ENCODE data around the gene KDM6B.

The KDM6B gene

GRCh38 chr17:7846063-7846735, 12.2 kb downstream of the KDM6B start:
- peaks cover 30% of the 10 kb centered on the region for H3F3A ChIP-seq (ENCODE audit: insufficient read depth, low read length)
- no peak overlapping the region for H3K9ac ChIP-seq (ENCODE audit: low read length)
- H3K79me2 ChIP-seq (ENCODE audit: low read length): peaks cover 10% of the 10 kb centered on the region
- H3K4me2 ChIP-seq (ENCODE audit: low read depth, low read length): no peak overlapping the region
- no peak overlapping the region for H3K4me3 ChIP-seq (ENCODE audit: low read length)
- no peak overlapping the region for H2AFZ ChIP-seq (ENCODE audit: low read length)
- no peak for TF ChIP-seq EZH2 (optimal IDR thresholded peaks at IDR 0.05; ENCODE audit: low read depth, low read length)
- TF ChIP-seq EZH2phosphoT487 (IDR thresholded peaks at IDR 0.05; ENCODE audit: low read length): no peak
- TF ChIP-seq CTCF (IDR thresholded peaks at IDR 0.05; ENCODE audit: low read length): no peak
- H3K36me3 ChIP-seq (replicated peaks; ENCODE audit: insufficient read depth, low read length): no peaks in the 10 kb centered on the region
- peaks cover 12% of the 10 kb centered on the region for H3K4me1 ChIP-seq (ENCODE audit: low read length)
- H4K20me1 ChIP-seq (ENCODE audit: insufficient read depth, low read length): no peaks in the 10 kb centered on the region
- no peaks in the 10 kb centered on the region for H3K9me3 ChIP-seq (replicated peaks; ENCODE audit: insufficient read depth, low read length)
- no peak for DNase-seq
- no peak overlapping the region for H3K27ac ChIP-seq (ENCODE audit: low read length)
- H3K27me3 ChIP-seq (replicated peaks; ENCODE audit: insufficient read depth, low read length): no peaks in the 10 kb centered on the region
- H3K9me2 ChIP-seq (replicated peaks; ENCODE audit: insufficient read depth, low read length): no peaks in the 10 kb centered on the region

DNA sequence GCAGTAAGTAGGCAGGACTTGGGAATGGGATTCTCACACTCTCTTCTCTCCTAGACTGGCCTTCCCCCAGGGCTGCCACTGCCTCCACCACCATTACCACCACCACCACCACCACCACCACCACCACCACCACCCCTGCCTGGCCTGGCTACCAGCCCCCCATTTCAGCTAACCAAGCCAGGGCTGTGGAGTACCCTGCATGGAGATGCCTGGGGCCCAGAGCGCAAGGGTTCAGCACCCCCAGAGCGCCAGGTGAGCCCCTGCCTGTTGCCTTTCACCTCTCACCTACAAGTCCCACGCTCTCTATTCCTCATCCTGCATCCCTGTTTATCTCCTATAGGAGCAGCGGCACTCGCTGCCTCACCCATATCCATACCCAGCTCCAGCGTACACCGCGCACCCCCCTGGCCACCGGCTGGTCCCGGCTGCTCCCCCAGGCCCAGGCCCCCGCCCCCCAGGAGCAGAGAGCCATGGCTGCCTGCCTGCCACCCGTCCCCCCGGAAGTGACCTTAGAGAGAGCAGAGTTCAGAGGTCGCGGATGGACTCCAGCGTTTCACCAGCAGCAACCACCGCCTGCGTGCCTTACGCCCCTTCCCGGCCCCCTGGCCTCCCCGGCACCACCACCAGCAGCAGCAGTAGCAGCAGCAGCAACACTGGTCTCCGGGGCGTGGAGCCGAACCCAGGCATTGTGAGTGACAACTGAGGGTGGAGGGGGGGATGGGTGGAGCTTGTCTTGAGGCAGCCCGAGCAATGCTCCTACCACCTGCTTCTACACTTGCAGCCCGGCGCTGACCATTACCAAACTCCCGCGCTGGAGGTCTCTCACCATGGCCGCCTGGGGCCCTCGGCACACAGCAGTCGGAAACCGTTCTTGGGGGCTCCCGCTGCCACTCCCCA, 13.0 kb downstream of the KDM6B start:
- Histone ChIP-seq H2AFZ (ENCODE audit: low read length) (no peak overlapping the region), H3K27ac (ENCODE audit: low read length) (no peak overlapping the region), H3K4me2 (ENCODE audit: low read depth, low read length) (no peak overlapping the region), H3K36me3 (replicated peaks; ENCODE audit: insufficient read depth, low read length) (no peaks in the 10 kb centered on the region), H3K4me1 (ENCODE audit: low read length) (peaks cover 11% of the 10 kb centered on the region), H3K9me2 (replicated peaks; ENCODE audit: insufficient read depth, low read length) (no peaks in the 10 kb centered on the region), H3K9me3 (replicated peaks; ENCODE audit: insufficient read depth, low read length) (no peaks in the 10 kb centered on the region), H3K79me2 (ENCODE audit: low read length) (peaks cover 10% of the 10 kb centered on the region), H4K20me1 (ENCODE audit: insufficient read depth, low read length) (no peaks in the 10 kb centered on the region), H3K27me3 (replicated peaks; ENCODE audit: insufficient read depth, low read length) (no peaks in the 10 kb centered on the region), H3K4me3 (ENCODE audit: low read length) (no peak overlapping the region), H3K9ac (ENCODE audit: low read length) (no peak overlapping the region), H3F3A (ENCODE audit: insufficient read depth, low read length) (peaks cover 24% of the 10 kb centered on the region)
- DNase-seq: no peak
- TF ChIP-seq EZH2 (optimal IDR thresholded peaks at IDR 0.05; ENCODE audit: low read depth, low read length): no peak
- TF ChIP-seq CTCF (IDR thresholded peaks at IDR 0.05; ENCODE audit: low read length): no peak
- TF ChIP-seq EZH2phosphoT487 (IDR thresholded peaks at IDR 0.05; ENCODE audit: low read length): no peak

GRCh38 chr17:7848131-7848579, 14.1 kb downstream of the KDM6B start:
- no peaks in the 10 kb centered on the region for H3K9me3 ChIP-seq (replicated peaks; ENCODE audit: insufficient read depth, low read length)
- no peaks in the 10 kb centered on the region for H3K27me3 ChIP-seq (replicated peaks; ENCODE audit: insufficient read depth, low read length)
- peaks cover 11% of the 10 kb centered on the region for H3K4me1 ChIP-seq (ENCODE audit: low read length)
- H3K79me2 ChIP-seq (ENCODE audit: low read length): peaks cover 10% of the 10 kb centered on the region
- no peak overlapping the region for H2AFZ ChIP-seq (ENCODE audit: low read length)
- no peaks in the 10 kb centered on the region for H3K36me3 ChIP-seq (replicated peaks; ENCODE audit: insufficient read depth, low read length)
- DNase-seq: no peak
- no peaks in the 10 kb centered on the region for H3K9me2 ChIP-seq (replicated peaks; ENCODE audit: insufficient read depth, low read length)
- H4K20me1 ChIP-seq (ENCODE audit: insufficient read depth, low read length): no peaks in the 10 kb centered on the region
- no peak overlapping the region for H3K4me3 ChIP-seq (ENCODE audit: low read length)
- H3K27ac ChIP-seq (ENCODE audit: low read length): no peak overlapping the region
- peaks cover 12% of the 10 kb centered on the region for H3F3A ChIP-seq (ENCODE audit: insufficient read depth, low read length)
- no peak for TF ChIP-seq EZH2phosphoT487 (IDR thresholded peaks at IDR 0.05; ENCODE audit: low read length)
- TF ChIP-seq EZH2 (optimal IDR thresholded peaks at IDR 0.05; ENCODE audit: low read depth, low read length): no peak
- TF ChIP-seq CTCF (IDR thresholded peaks at IDR 0.05; ENCODE audit: low read length): no peak
- no peak overlapping the region for H3K4me2 ChIP-seq (ENCODE audit: low read depth, low read length)
- no peak overlapping the region for H3K9ac ChIP-seq (ENCODE audit: low read length)

Data from MM.1S (cell line).